GM21619 (cell line): Measurements from ENCODE around the gene ZC2HC1B.
A peak's percentile ranks its signal among the peaks of the same experiment; 100 is the strongest.

Source experiments
- ATAC-seq: cut with Tn5 transposase; IDR thresholded peaks from one replicate; pipeline ENCODE4 v1.9.1; 2021; ENCODE audit not compliant: unreplicated experiment

Gene ZC2HC1B

GRCh38 chr6:143929975-143930374 lies 65.7 kb downstream of the ZC2HC1B start:
- no peak for ATAC-seq

DNA sequence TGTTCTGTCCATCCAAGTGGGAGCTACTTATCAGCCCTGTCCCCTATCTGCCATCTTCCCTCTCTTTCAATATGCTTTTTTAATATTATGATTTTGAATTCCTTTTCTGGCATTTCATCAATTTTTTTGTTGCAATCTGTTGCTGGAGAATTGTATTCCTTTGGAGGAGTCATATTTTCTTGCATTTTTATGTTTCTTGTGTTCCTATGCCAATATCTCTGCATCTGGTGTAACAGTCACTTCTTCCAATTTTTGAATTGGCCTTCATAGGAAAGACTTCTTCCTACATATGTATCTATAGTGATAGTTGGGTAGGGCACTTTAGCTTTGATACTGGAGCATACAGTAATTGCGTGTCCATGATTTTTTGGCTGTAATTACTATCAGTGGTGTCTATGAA lies 70.1 kb downstream of the ZC2HC1B start:
- no peak for ATAC-seq

GRCh38 chr6:143934867-143935266 lies 70.6 kb downstream of the ZC2HC1B start:
- ATAC-seq, result no peak

- no peak for ATAC-seq
Observed at GRCh38 chr6:143936347-143936746, 72.1 kb downstream of the ZC2HC1B start.

- ATAC-seq, result no peak
Observed at GRCh38 chr6:143936778-143937667, 72.7 kb downstream of the ZC2HC1B start.

DNA sequence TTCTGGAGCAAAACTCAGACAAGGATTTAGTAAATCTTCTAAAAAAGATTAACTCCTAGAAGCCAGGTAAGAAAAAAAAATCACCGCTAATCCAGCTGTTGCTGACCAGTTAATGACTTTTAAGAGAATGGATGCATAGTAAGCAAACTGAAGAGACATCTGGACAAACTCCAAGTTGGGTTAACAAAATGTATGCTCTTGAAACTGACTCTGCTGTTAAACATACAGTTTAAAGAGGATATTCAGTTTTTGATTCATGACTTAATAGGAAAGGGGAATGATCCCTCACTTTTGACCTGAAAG lies 73.3 kb downstream of the ZC2HC1B start:
- no peak for ATAC-seq

DNA sequence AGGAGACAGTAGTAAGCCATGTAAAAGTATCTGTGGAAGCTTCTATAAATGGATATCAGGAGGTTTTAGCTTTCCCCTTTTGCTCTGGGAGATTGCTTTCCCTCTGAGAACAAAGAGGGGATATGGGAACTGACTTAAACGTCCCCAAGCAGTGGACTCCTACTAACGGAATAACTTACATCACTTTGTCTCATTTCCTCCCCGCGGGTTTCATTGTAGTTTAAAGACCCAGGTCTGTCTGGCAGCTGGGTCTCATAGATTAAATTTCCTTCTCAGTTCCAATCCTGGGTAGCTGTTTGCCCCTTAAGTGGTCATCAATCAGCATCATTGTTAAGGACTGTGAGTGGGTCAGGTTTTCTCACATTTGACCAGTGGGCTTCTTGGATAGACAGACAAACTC lies 75.1 kb downstream of the ZC2HC1B start:
- no peak for ATAC-seq

GRCh38 chr6:143940011-143940597 lies 75.8 kb downstream of the ZC2HC1B start:
- peak; percentile 98 for ATAC-seq

GRCh38 chr6:143941852-143942627 lies 77.8 kb downstream of the ZC2HC1B start:
- ATAC-seq, result no peak

DNA sequence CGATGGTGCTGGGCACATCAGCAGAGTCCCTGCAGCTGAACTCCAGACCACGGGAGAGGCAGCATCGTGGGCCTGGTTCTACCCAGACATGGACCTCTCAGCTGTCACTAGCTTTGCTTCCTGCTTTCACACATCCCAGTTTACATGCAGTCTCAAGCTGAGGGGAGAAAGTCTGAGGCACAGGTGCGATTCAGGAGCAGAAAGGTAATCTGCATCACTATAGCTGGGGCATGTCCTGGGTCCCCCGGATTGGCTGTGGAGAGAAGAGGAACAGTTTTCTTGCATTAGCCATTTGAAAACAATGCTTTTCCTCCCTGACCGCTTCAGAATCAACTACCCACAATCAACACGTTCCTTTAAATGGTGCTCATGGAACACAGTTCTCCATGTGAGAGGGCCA lies 83.9 kb downstream of the ZC2HC1B start:
- no peak for ATAC-seq

- ATAC-seq, result no peak
Observed at GRCh38 chr6:143949535-143949934, 85.3 kb downstream of the ZC2HC1B start.

DNA sequence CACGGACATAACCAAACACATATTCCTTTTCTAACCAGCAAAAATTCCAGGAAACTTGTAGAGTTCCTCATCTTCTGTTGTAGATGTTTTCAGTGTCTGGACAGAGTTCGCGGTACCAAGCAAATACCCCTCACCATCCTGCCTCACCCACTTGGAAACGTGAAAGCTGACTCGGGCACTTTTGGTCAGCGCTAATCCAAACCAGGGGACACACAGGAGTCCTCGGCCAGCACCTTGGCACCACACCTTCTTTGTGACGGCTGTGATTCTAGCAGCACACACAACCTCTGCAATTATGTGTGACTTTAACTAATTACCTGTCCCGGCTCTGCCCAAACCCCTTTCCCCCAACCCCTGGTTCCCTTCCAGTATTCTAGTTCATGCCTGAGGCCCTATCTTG lies 85.7 kb downstream of the ZC2HC1B start:
- ATAC-seq, result no peak

- ATAC-seq, result no peak
Observed at GRCh38 chr6:143950875-143951274, 86.6 kb downstream of the ZC2HC1B start.

DNA sequence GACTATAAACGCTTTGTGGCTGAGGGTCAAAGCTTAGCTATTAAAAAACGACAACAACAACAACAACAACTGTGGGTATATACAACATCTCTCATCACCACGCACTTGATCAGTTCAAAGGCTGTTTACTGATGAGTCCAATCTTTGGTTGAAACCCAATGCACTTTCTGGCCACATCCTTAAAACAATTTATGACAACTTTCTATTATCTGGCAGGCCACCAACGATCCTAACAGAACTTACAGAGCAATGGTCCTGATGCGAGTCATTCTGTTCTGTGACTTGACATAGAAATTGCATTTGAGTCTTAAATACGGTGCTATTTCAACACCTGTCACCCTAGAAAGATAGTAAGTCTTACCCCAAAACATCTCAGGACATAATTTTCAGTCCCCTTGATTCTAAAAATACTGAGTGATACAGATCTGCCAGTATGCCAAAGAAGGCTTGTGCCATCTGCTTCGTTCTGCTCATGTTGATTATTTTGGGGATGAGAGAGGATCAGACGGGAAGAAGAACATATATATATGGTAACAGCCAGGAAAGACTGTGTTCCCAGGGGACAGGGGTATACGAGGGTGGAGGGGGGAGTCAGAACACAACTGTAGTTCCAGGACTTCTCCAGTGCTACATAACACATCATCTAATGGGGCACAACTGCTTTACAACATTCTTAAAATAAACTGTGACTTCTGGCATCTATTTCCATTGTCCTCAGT lies 87.9 kb downstream of the ZC2HC1B start:
- no peak for ATAC-seq

DNA sequence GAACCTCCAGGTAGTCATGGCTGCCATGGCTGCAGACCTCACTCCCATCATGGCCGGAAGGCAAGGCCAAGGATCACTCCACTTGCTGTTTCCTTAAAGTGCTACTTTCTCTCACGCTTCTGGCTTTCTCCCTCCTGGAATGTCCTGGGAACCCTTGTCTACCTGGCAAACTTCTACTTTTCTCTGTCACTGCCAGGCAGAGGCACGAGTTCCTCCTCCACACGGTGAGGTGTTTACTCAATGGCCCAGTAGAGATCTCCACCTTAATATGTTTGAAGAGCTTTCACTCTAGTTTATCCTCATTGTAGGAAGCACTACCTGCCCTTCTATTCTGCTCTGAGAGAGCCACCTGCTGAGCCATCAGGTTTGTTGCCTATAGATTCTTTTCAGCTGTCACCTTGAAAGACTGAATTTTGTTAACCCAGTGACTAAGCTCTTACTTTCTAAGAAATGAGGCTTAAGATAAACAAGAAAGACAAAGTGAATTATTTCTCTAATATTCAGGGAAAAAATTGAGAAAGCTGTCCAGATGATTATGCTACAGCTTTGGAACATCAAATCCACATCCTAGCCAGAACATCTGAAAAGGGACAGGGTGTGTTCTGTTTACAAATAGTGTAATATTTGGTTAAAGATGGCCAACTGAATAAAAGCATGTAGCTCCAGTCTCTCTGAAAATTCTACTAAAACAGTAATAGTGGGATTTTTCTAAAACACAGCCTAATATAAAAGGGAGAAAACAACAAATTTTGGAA lies 88.8 kb downstream of the ZC2HC1B start:
- ATAC-seq, result no peak

GRCh38 chr6:143953922-143954321 lies 89.6 kb downstream of the ZC2HC1B start:
- no peak for ATAC-seq

GRCh38 chr6:143955971-143956370 lies 91.7 kb downstream of the ZC2HC1B start:
- no peak for ATAC-seq

- no peak for ATAC-seq
Observed at GRCh38 chr6:143957679-143958274, 93.5 kb downstream of the ZC2HC1B start.

GRCh38 chr6:143958839-143959399 lies 94.6 kb downstream of the ZC2HC1B start:
- ATAC-seq, result no peak

- ATAC-seq, result no peak
Observed at GRCh38 chr6:143959927-143960326, 95.7 kb downstream of the ZC2HC1B start.
